Spleen (tissue), 11 donors: Measurements from ENCODE around the gene ST6GALNAC3. TPM values are rescaled to one million over a fixed set of nuclear protein-coding genes. Genes with fewer than 3 reads are reported as not detected.

Source experiments
- DNase-seq: peaks from one replicate; pipeline ENCODE4 v3.0.0-alpha.2; 2020
- H3K27ac ChIP-seq, 8 donors: fragments of 200-600 bp; sonication (generic) in 7 of 8; 1 replicate in 4 of 8; 2 replicates in 4 of 8; pipeline versions ENCODE4 v1.5.0 to v1.8.0; 2016 to 2021; ENCODE audit warnings: inconsistent platforms in 4 of 8, mild to moderate bottlenecking in 4 of 8, moderate library complexity in 1 of 8
- H3K27me3 ChIP-seq, 7 donors: fragments of 200-600 bp; sonication (generic) in 6 of 7; replicated peaks in 1 of 7; 1 replicate in 4 of 7; 2 replicates in 3 of 7; pipeline versions ENCODE4 v1.5.0 to v1.8.0; 2016 to 2021; ENCODE audit warnings: inconsistent platforms in 3 of 7, mild to moderate bottlenecking in 1 of 7
- H3K36me3 ChIP-seq, 6 donors: fragments of 200-600 bp; sonication (generic) in 5 of 6; 1 replicate in 4 of 6; 2 replicates in 2 of 6; pipeline versions ENCODE4 v1.5.0 to v1.8.0; 2016 to 2021; ENCODE audit warnings: inconsistent platforms in 2 of 6
- H3K4me1 ChIP-seq, 6 donors: fragments of 200-600 bp; sonication (generic) in 5 of 6; 1 replicate in 3 of 6; 2 replicates in 3 of 6; pipeline versions ENCODE4 v1.5.0 to v1.8.0; 2016 to 2021; ENCODE audit warnings: inconsistent platforms in 3 of 6
- H3K4me3 ChIP-seq, 8 donors: fragments of 200-600 bp; sonication (generic) in 7 of 8; 1 replicate in 4 of 8; 2 replicates in 4 of 8; pipeline versions ENCODE4 v1.5.0 to v1.8.0; 2016 to 2021; ENCODE audit warnings: inconsistent platforms in 4 of 8, mild to moderate bottlenecking in 4 of 8, moderate library complexity in 2 of 8
- H3K9me3 ChIP-seq, 8 donors: fragments of 200-600 bp; sonication (generic) in 7 of 8; 1 replicate in 4 of 8; 2 replicates in 4 of 8; pipeline versions ENCODE4 v1.5.0 to v1.8.0; 2016 to 2021; ENCODE audit warnings: inconsistent platforms in 4 of 8
- POLR2A ChIP-seq, 3 donors: fragments of 450-650 bp; IDR thresholded peaks; one replicate each; pipeline ENCODE4 v1.5.1; 2017; ENCODE audit warnings: antibody characterized with exemption in 3 of 3, mild to moderate bottlenecking in 1 of 3
- POLR2AphosphoS5 ChIP-seq, 3 donors: sonication (generic); formaldehyde crosslinking; IDR thresholded peaks; one replicate each; pipeline ENCODE4 v1.5.1; 2017; ENCODE audit warnings: antibody characterized with exemption in 3 of 3
- WGBS, 5 donors: extraction: QIAGEN DNeasy Blood & Tissue Kit in 3 of 5; methylation state at CpG; one replicate each; pipeline versions ENCODE4 v1.1.5 to v1.1.7; 2013 to 2018; 5-methylcytosine and 5-hydroxymethylcytosine counted together
- intact Hi-C: fragments of 100-400 bp; cut with DNase I; formaldehyde crosslinking; loops from one replicate; pipeline ENCODE4 v1.15.0; 2023; ENCODE audit warnings: low total_unique reads
- polyA plus RNA-seq, 3 donors: library from polyadenylated mRNA; stranded (reverse); fragments of 200-250 nt; gene quantifications; one replicate each; pipeline ENCODE4 v1.2.1, GENCODE V29; 2013
- total RNA-seq, 7 donors: library from RNA; depleted of rRNA in 3 of 7; stranded (reverse); fragments of >200 nt in 3 of 7; fragmentation: NEBNext Ultra II Directional in 4 of 7; extraction: Animal tissue kit (Norgen Biotek cat#: 25700) in 4 of 7; gene quantifications; one replicate each; pipeline versions ENCODE4 v1.1.0 to v1.2.1, GENCODE V29; 2016 to 2021
- TF ChIP-seq, protein P1 (sequence below), 11 experiments: fragments of 200-600 bp in 7 of 11; fragments of 450-650 bp in 4 of 11; sonication (generic) in 4 of 11; IDR thresholded peaks in 8 of 11; conservative IDR thresholded peaks in 3 of 11; 1 replicate in 7 of 11; 2 replicates in 4 of 11; pipeline versions ENCODE4 v1.4.0 to v1.8.0; 2016 to 2021; ENCODE audit warnings: antibody characterized with exemption in 11 of 11, inconsistent platforms in 4 of 11, mild to moderate bottlenecking in 1 of 11
- donor health status: healthy with polysubstance abuse.
- donor health status: DM: no; HTN: no; CAD: no; lungs with moderate emphysema.
- donor health status: DM: no; HTN: no; CAD: no.
- donor health status: Bipolar disorder and iron deficiency.
- donor health status: healthy.
- donor health status: DM: no; HTN: no; CAD: no.
- donor health status: DM: yes; HTN: yes; CAD: no.

ST6GALNAC3 gene
- total and polyA plus RNA-seq, 10 donors, result 0.93 to 24.7 (median 10.1) TPM

DNA sequence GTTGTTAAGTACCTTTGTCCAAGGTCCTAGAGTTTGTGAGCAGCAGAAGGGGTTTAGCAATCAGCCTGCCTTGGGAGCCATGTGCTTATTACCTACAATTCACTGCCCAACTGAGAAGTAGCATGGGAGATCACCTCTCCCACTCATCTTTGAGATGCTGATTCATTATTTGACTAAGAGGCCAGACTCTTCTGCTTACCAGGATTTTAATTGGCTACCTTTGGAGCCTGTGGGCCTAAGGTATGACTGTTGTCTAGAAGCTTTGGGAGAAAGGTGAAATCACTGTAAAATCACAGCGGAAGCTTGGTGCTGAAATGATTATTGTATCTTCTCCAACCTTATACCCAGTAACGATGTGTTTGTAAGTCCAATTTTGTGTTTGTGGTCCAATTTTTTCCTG lies 213.4 kb downstream of the ST6GALNAC3 start:
- Histone ChIP-seq H3K36me3 (no peaks in the 10 kb centered on the region), H3K4me3 (no peak overlapping the region), H3K9me3 (no peaks in the 10 kb centered on the region), H3K4me1 (peaks cover 0 to 57% (median 11%) of the 10 kb centered on the region in 6 donors), H3K27ac (no peak overlapping the region), H3K27me3 (no peaks in the 10 kb centered on the region)
- 83 to 98% (median 93%) methylated on average over 2 of the region's 2 CpGs for WGBS, 5 donors
- DNase-seq, result no peak
- intact Hi-C loops, result no loop called here
- no peak for TF ChIP-seq POLR2AphosphoS5 (IDR thresholded peaks at IDR 0.05)
- no peak for TF ChIP-seq POLR2A (IDR thresholded peaks at IDR 0.05)
- TF ChIP-seq, protein P1, sequence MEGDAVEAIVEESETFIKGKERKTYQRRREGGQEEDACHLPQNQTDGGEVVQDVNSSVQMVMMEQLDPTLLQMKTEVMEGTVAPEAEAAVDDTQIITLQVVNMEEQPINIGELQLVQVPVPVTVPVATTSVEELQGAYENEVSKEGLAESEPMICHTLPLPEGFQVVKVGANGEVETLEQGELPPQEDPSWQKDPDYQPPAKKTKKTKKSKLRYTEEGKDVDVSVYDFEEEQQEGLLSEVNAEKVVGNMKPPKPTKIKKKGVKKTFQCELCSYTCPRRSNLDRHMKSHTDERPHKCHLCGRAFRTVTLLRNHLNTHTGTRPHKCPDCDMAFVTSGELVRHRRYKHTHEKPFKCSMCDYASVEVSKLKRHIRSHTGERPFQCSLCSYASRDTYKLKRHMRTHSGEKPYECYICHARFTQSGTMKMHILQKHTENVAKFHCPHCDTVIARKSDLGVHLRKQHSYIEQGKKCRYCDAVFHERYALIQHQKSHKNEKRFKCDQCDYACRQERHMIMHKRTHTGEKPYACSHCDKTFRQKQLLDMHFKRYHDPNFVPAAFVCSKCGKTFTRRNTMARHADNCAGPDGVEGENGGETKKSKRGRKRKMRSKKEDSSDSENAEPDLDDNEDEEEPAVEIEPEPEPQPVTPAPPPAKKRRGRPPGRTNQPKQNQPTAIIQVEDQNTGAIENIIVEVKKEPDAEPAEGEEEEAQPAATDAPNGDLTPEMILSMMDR (IDR thresholded peaks at IDR 0.05 in 8 of 11, conservative IDR thresholded peaks at IDR 0.05 in 3 of 11), result no peak

DNA sequence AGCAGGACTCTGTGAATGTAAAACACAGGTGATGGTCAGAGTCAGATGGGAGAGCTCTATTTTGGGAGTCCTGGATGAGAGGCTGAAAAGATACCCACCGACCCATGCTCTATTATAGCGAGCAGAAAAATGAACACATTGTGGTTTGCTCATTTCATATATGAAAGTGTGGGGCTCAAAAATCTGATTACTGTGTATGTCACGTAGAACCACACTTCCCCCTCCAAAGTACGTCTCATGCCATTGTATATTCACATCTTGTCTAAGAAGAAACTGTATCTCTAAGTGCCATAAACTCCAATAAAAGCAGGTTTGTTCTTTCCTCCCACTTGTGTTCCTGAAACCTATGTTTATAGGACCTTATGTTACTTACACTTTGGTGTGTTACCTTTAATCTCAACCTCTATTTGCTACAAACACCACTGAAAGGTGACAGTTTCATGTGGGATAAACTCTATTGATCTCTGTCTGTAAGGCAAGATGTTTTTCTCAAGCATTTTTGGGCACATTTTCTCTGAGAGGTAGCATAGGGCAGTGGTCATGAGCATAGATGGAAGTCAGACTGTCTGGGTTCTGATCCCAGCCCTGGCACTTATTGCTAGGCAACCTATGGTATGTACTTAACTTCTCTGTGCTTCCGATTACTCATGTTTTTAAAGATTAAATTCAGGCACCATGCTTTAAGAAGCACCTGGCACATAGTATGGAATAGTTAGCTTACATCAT lies 214.4 kb downstream of the ST6GALNAC3 start:
- DNase-seq, result no peak
- intact Hi-C loops, result no loop called here

DNA sequence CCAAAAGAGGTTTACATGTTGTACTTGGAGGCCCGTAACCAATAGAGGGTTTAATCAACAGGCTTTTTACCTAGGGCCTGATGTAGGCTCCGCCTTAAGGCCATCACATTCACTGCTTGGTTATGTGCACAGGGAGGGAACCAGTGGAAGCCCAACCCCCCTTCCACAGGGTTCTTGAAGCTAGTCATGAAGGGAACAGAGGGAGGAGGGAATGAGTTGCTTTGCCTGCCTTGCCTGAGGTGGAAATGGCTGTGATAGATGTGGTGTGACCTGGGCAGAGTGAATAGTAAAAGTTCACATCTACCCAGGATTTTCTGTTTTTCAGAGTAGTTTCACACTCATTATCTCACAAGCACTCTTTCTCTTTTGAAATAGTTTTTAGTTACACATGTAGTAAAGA lies 215.1 kb downstream of the ST6GALNAC3 start:
- Histone ChIP-seq H3K4me1 (peaks cover 0 to 74% (median 20%) of the 10 kb centered on the region in 6 donors), H3K4me3 (no peak overlapping the region), H3K36me3 (no peaks in the 10 kb centered on the region), H3K9me3 (no peaks in the 10 kb centered on the region), H3K27me3 (no peaks in the 10 kb centered on the region), H3K27ac (no peak overlapping the region)
- TF ChIP-seq, protein P1 (IDR thresholded peaks at IDR 0.05 in 8 of 11, conservative IDR thresholded peaks at IDR 0.05 in 3 of 11), result no peak
- TF ChIP-seq POLR2A (IDR thresholded peaks at IDR 0.05), result no peak
- no peak for TF ChIP-seq POLR2AphosphoS5 (IDR thresholded peaks at IDR 0.05)
- intact Hi-C loops, result no loop called here
- no peak for DNase-seq
- WGBS, 5 donors, result 81 to 95% (median 89%) methylated on average over 2 of the region's 2 CpGs

More for the DNA sequence above, 214.4 kb downstream of the ST6GALNAC3 start:
- Histone ChIP-seq H3K36me3 (no peaks in the 10 kb centered on the region), H3K27ac (no peak overlapping the region), H3K4me3 (no peak overlapping the region), H3K4me1 (peaks cover 0 to 67% (median 16%) of the 10 kb centered on the region in 6 donors), H3K27me3 (no peaks in the 10 kb centered on the region), H3K9me3 (no peaks in the 10 kb centered on the region)
- WGBS, 5 donors, result 81 to 88% (median 85%) methylated on average over 5 of the region's 5 CpGs
- TF ChIP-seq POLR2AphosphoS5 (IDR thresholded peaks at IDR 0.05) (no peak), POLR2A (IDR thresholded peaks at IDR 0.05) (no peak)
- TF ChIP-seq, protein P1 (IDR thresholded peaks at IDR 0.05 in 8 of 11, conservative IDR thresholded peaks at IDR 0.05 in 3 of 11), result no peak

DNA sequence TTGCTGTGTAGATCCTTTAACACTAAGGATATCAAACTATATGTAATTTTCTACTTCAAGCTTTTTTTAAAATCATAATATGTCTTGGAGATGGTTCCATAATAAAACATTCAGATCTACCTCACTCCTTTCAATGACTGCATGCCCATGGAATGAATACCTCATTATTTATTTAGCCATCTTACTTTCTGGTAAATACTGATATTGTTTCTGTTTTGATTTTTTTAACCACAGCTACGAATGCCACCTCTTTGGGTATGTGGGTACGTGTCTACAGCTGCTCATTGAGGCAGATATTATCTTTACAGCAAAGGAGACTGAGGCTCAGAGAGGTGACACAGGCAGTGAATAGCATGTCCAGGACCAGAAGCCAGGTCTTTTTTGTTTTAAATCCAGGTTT lies 215.7 kb downstream of the ST6GALNAC3 start:
- no peak overlapping the region for H3K4me3 ChIP-seq
- no peaks in the 10 kb centered on the region for H3K9me3 ChIP-seq
- H3K27me3 ChIP-seq, result no peaks in the 10 kb centered on the region
- no peak for DNase-seq
- H3K27ac ChIP-seq, result no peak overlapping the region
- no peaks in the 10 kb centered on the region for H3K36me3 ChIP-seq
- 75 to 84% (median 81%) methylated on average over 2 of the region's 2 CpGs for WGBS, 5 donors
- intact Hi-C loops, result no loop called here
- TF ChIP-seq POLR2AphosphoS5 (IDR thresholded peaks at IDR 0.05) (no peak), POLR2A (IDR thresholded peaks at IDR 0.05) (no peak)
- TF ChIP-seq, protein P1 (IDR thresholded peaks at IDR 0.05 in 8 of 11, conservative IDR thresholded peaks at IDR 0.05 in 3 of 11), result no peak
- peaks cover 0 to 74% (median 25%) of the 10 kb centered on the region in 6 donors for H3K4me1 ChIP-seq
